HG03060 (cell line): Measurements from ENCODE around the gene BRSK2.

Experiments used
- ATAC-seq: cut with Tn5 transposase; IDR thresholded peaks from one replicate; pipeline ENCODE4 v1.9.1; 2021; ENCODE audit warnings: low read depth, moderate number of reproducible peaks; ENCODE audit not compliant: unreplicated experiment

The BRSK2 gene

GRCh38 chr11:1478011-1478410 is 88.3 kb downstream of the BRSK2 start:
- no peak for ATAC-seq

- no peak for ATAC-seq
Observed at GRCh38 chr11:1478544-1478943, 88.8 kb downstream of the BRSK2 start.

DNA sequence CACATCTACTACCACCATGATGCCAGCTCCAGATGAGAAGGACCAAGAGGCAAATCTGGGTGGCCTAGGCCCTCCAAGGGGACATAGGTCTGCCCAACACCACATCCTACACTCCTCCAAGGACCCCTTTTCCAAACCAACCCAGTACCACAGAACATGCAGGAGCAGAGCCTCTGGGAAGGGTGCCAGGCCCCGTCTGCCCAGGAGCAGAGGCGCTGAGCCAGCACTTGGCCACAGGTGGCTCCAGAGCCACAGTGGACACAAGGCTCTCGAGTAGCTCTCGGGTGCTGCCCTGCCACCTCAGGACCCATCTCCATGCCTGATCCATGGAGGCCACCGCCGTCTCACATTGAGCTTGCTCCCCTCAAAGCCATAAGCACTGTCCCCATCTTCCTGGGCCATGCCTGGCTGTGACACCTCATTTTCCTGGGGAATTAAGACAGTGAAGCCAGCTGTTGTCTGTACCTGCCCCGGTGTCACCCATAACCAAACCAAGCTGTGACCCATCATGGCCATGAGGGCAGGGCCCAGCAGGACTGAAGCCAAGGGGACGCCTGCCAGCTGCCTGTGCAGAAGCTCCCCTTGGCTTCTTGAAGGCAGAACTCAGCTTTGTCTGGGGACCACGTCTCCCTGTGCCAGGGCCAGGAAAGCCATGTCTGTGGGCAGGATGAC is 89.4 kb downstream of the BRSK2 start:
- ATAC-seq: no peak

GRCh38 chr11:1479678-1480118 is 90.0 kb downstream of the BRSK2 start:
- ATAC-seq: no peak

GRCh38 chr11:1480191-1480554 is 90.4 kb downstream of the BRSK2 start:
- ATAC-seq: no peak

GRCh38 chr11:1480555-1481482 is 91.1 kb downstream of the BRSK2 start:
- no peak for ATAC-seq

DNA sequence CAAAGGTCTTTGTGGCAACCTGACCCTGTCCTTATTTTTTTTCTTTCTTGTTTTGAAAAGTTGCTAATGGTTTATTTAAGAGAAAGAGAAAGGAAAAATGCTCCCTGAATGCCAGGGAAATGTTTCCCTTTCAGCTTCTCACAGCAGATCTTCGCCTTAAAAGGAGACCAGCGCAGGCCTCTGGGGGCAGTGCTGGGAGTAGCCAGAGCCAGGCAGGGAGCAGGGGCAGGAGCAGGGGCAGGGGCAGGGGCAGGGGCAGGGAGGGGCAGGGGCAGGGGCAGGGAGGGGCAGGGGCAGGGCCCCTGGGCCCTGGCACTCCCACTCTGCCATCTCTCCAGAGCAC is 91.7 kb downstream of the BRSK2 start:
- ATAC-seq: no peak

DNA sequence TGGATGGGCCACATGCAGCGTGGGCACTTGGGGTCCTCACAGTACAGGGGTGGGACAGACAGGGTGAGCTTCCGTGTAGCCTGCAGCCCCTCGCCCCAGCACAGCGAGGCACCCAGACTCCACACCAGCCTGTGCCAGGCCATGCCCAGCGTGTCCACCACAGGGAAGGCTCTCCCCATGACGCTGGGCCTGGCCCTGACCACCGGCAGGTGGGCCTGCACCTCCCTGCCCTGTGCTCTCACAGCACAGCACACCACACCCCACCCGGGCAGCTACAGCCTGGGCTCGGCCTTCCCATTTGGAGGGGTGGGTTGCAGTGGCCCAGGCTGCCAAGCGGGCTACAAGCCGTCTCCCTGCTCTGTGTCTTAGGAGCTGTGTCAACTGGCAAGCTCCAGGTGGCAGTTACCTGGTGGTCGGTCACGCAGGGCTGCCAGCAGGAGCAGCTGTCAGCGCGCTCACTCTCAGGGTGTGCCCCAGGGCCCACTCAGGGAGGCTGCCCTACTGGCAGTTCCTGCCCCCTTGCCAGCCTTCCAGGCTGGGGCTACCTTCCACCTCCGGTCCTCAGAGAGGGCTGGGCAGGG is 92.2 kb downstream of the BRSK2 start:
- no peak for ATAC-seq

GRCh38 chr11:1482581-1483444 is 93.1 kb downstream of the BRSK2 start:
- no peak for ATAC-seq

DNA sequence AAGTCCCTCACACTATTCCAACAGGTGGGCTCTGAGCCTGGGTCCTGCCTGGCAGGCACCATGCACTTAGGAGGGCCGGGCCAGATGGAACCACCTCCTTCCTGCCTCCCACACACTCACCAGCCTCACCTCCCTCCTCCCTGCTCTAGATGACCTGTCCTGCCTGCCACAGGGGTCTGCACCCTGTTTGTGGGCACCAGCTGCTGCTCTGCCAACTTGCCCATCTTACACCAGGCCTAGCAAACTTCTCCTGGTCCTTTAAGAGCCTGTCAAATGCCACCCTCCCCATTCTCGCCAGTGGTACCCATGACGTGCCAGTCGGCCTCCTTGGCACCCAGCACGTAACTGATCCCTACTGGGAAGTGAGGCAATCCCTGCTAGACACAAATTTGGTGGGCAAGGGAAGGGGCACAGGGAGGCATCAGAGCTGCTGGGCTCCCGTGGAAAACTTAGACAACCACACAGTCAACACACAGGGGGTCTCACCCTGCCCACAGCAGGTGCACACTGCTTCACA is 93.8 kb downstream of the BRSK2 start:
- ATAC-seq: no peak

DNA sequence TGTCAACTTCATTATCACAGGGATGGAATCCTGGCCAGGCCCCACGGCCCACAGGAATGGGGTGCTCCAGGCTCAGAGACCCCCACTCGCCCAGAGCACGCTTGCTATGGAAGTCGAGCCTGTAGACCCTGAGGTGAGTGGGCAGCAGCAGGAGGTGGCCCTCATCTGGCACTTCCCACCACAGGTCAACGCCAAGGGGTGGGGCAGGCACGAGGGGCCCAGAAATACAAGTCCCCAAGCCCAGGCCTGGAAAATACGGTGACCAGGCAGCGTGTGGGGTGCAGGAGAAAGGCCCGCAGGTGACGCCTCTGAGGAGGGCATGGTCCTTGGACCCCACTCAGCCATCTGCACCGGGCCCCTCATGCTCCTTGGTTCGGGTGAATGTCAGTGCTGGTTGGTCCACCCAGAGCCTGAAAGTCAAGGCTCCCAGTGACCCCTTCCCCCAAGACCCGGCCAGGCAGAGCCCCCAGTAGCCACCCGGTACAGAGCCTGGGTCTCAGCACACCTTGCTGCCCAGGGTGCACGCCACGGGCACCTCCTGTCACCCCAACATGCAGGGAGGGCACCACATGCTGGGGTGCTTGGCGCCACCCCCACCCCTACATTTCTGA is 94.4 kb downstream of the BRSK2 start:
- ATAC-seq: no peak

GRCh38 chr11:1484695-1485503 is 95.2 kb downstream of the BRSK2 start:
- ATAC-seq: no peak

DNA sequence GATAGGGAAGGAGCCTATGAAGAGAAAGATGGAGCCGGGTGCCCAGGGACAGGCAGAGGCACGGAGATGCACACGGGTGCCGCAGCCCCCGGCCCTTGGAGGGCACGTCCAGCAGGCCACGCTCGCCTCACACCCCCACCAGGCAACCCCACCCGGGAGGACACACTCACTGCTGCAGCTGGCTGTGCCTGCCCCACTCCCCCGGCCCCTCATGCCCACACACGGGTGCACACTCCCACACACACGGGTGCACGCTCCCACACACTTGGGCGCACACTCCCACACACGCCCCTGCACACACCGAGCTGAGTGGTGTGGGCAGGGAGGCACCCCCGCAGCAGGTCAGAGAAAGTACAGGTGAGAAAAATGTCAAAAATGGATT is 95.8 kb downstream of the BRSK2 start:
- no peak for ATAC-seq

GRCh38 chr11:1486054-1486825 is 96.5 kb downstream of the BRSK2 start, which contains the start of gene MOB2:
TSS of gene MOB2 (minus strand) at chr11:1486779. CDS start at chr11:1486556, 223 bp downstream.
- no peak for ATAC-seq

DNA sequence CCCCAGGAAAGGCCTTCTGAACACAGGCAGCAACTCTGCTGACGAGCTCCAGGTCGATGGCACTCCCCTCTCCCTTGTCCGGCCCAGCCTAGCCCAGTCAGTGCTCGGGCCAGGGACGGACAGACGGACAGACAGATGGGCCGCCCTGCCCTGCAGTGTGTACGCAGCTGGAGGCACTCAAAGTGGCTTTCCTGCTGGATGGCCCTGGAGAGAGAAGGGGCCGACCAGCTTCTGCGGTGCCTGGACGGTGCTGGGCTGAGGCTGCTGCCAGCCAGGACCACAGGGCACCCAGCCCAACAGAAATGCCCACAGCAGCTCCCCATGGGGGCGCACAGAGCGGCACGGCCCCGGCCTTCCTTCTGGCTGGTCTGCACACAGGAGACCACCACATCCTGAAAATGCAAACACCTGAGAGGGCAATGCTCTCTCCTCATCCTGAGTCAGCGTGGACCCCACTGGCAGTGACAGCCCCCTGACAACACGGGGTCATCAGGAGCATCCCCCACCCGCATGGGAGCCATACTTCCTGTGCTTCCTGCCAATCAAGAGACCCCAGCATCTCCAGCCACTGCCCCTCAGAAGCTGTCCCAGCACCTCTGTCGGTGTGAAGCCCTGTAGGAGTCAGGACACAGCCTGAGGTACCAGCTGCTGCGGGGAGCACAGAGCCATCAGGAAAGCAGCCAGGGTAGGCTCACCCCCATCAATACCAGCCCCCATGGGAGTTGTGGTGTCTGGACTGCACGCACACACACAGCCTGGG is 97.5 kb downstream of the BRSK2 start:
- ATAC-seq: no peak

DNA sequence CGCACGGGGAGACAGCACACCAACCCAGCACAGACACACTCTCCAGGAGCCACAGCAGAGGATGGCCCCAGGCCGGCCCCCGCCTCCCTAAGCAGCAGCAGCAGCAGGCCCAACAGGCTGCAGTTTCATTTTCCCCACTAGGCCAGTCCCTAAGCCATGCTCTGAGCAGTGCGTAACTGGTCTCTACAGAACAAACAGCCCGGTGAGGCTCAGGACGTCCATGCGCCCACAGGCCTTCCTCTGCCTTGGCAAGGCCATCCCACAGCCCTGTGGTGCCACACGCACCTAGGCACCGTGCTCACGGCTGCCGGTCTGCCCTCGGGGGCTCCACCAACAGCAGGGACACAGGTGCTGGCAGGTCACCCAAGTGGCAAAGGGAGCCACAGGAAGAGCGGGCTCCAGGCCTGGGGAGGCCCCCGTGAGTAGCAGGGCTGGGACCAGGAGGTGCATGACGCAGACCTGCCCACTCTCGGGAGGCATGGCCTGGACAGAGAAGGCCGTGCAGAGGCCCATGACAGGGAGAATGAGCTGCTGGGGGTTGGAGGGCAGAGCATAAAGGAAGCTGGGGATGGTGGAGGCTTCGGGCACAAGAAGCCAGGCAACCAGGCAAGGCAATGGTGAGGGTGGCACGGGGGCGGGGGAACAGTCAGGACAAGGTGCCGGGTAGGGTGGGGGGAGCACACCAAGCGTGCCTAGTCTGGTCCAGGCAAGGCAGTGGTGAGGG is 98.3 kb downstream of the BRSK2 start:
- no peak for ATAC-seq

GRCh38 chr11:1488575-1489180 is 98.9 kb downstream of the BRSK2 start:
- ATAC-seq: no peak
